Measurements from ENCODE around the gene TSHB. TPM values are rescaled to one million over a fixed set of nuclear protein-coding genes. Genes with fewer than 3 reads are reported as not detected.

Gene TSHB
- total RNA-seq: not detected in 2 replicates

DNA sequence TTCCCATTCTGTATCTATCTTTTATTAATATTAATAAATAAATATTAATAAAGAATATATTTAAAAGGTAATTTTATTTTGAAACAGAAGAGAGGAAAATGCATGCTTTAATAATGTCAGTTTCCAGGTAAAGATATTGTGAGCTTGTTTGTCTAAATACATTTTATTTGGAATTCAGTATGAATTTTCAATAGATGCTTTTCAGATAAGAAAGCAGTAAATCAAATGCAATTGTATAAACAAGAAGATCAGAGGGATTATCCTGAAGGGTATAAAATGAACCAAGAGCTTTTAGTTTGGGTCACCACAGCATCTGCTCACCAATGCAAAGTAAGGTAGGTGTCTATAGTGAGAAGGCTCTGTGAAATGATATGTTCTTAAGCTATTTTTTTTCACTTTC, at the start of gene TSHB:
Gene TSHB, plus strand, starts transcription at position 301 of the 400 bp plus-strand sequence. CDS start 3,537 bp downstream, outside the sequence.
- intact Hi-C loops (cut with micrococcal nuclease): no loop called here
- DNase-seq (no peak), ATAC-seq (ENCODE audit: low read depth) (no peak)
- Mint-ChIP-seq H3K4me1 (no peaks in the 10 kb centered on the region), H3K36me3 (ENCODE audit: low read depth) (no peaks in the 10 kb centered on the region), H3K27me3 (peaks cover 11% of the 10 kb centered on the region), H3K27ac (no peak within 1 kb of the TSS), H3K4me3 (no peak within 1 kb of the TSS), H3K9me3 (no peaks in the 10 kb centered on the region)
- TF ChIP-seq CTCF (IDR thresholded peaks at IDR 0.05): no peak
- POLR2A ChIA-PET: no interaction called here
- CTCF ChIA-PET: no interaction called here

- H3K4me3 Mint-ChIP-seq: no peak overlapping the region
- ATAC-seq (ENCODE audit: low read depth) (no peak), DNase-seq (no peak)
- H3K27me3 Mint-ChIP-seq: peaks cover 18% of the 10 kb centered on the region
- TF ChIP-seq CTCF (IDR thresholded peaks at IDR 0.05): no peak
- H3K36me3 Mint-ChIP-seq (ENCODE audit: low read depth): no peaks in the 10 kb centered on the region
- intact Hi-C loops (cut with micrococcal nuclease): no loop called here
- H3K27ac Mint-ChIP-seq: no peak overlapping the region
- ChIA-PET CTCF (interaction anchor here (1.1 kb wide), 1 partner anchor 131 kb away, joined by 6 read pairs; no protein-coding TSS in a partner anchor), POLR2A (no interaction called here)
- no peaks in the 10 kb centered on the region for H3K4me1 Mint-ChIP-seq
- H3K9me3 Mint-ChIP-seq: peaks cover 11% of the 10 kb centered on the region
Measured at GRCh38 chr1:114982251-114982650, 47.4 kb upstream of the TSHB start.

DNA sequence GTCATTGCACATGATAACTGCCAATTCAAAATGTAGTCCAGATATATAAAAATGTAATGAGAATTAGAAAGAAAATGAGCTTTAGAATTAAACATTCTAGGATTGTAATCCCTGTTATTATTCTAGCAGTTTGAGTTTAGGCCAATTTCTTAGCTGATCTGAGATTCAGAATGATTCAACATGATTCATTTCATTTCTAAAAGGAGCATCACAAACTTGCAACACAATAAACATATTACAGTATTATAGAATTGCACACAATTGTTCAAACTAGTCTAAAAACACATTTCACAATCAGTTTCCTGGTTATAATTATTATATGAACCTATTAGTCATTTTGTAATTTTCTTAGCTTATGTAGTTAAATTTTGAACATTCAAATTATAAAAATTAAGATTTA, 43.3 kb upstream of the TSHB start:
- no peak for ATAC-seq (ENCODE audit: low read depth)
- Mint-ChIP-seq H3K27ac (no peak overlapping the region), H3K4me3 (no peak overlapping the region), H3K27me3 (peaks cover 11% of the 10 kb centered on the region), H3K36me3 (ENCODE audit: low read depth) (no peaks in the 10 kb centered on the region), H3K4me1 (no peaks in the 10 kb centered on the region), H3K9me3 (peaks cover 26% of the 10 kb centered on the region)
- ChIA-PET POLR2A (no interaction called here), CTCF (interaction anchor here (2.2 kb wide), 1 partner anchor 126 kb away, joined by 12 read pairs; no protein-coding TSS in a partner anchor)
- TF ChIP-seq CTCF (IDR thresholded peaks at IDR 0.05): no peak
- intact Hi-C loops (cut with micrococcal nuclease): no loop called here
- no peak for DNase-seq

DNA sequence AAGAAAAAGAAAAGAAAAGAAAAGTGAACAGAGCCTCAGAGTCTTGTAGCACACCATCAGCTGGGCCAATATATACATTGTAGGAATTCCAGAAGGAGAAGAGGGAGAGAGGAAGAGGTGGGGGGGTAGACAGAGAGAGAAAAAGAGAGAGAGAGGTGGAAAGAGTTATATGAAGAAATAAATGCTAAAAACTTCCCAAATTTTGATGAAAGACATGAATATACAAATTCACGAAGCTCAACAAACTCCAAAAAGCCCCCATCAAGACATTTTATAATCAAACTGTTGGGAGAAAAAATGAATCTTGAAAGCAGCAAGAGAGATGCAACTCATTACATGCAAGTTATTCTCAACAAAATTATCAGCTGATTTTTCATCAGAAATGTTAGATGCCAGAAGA, 41.5 kb upstream of the TSHB start:
- Mint-ChIP-seq H3K27ac (no peak overlapping the region), H3K4me1 (no peaks in the 10 kb centered on the region), H3K27me3 (peaks cover 5% of the 10 kb centered on the region), H3K9me3 (peaks cover 15% of the 10 kb centered on the region), H3K36me3 (ENCODE audit: low read depth) (no peaks in the 10 kb centered on the region), H3K4me3 (no peak overlapping the region)
- ChIA-PET POLR2A (no interaction called here), CTCF (interaction anchor here (2.2 kb wide), 1 partner anchor 125 kb away, joined by 12 read pairs; no protein-coding TSS in a partner anchor)
- no peak for ATAC-seq (ENCODE audit: low read depth)
- no peak for TF ChIP-seq CTCF (IDR thresholded peaks at IDR 0.05)
- intact Hi-C loops (cut with micrococcal nuclease): no loop called here
- no peak for DNase-seq

- Mint-ChIP-seq H3K4me1 (no peaks in the 10 kb centered on the region), H3K9me3 (no peaks in the 10 kb centered on the region), H3K27ac (no peak overlapping the region), H3K36me3 (ENCODE audit: low read depth) (no peaks in the 10 kb centered on the region), H3K27me3 (peaks cover 4% of the 10 kb centered on the region), H3K4me3 (no peak overlapping the region)
- intact Hi-C loops (cut with micrococcal nuclease): no loop called here
- DNase-seq (no peak), ATAC-seq (ENCODE audit: low read depth) (no peak)
- POLR2A ChIA-PET: no interaction called here
- CTCF ChIA-PET: no interaction called here
- TF ChIP-seq CTCF (IDR thresholded peaks at IDR 0.05): no peak
Measured at GRCh38 chr1:114997510-114998289, 31.9 kb upstream of the TSHB start.

Measured in activated B cell treated with CpG ODN at 0.5 μM for 24 hours (primary cell).